ENCODE results near the gene GPR148.
A peak's percentile ranks its signal among the peaks of the same experiment; 100 is the strongest.
"Not testable (repeated sequence)": the region's sequence is repeated elsewhere in the genome, so short reads cannot be mapped to it uniquely, and the experiment has no call there.

Gene GPR148

GRCh38 chr2:130728549-130729316 is at the start of gene GPR148:
TSS of gene GPR148 (plus strand) at chr2:130729070. CDS start at chr2:130729152, 82 bp downstream.
- TF ChIP-seq CTCF (IDR thresholded peaks at IDR 0.05; ENCODE audit: low read depth, low read length, missing control alignments), result no peak
- no peaks in the 10 kb centered on the region for H3K36me3 ChIP-seq (replicated peaks)
- DNase-seq, result no peak
- no peak within 1 kb of the TSS for H3K27ac ChIP-seq
- H3K27me3 ChIP-seq (replicated peaks), result no peaks in the 10 kb centered on the region
- in situ Hi-C loops (cut with HindIII; ENCODE audit: low pct_ligation_motif_present, low sequenced_read_pairs), result no loop called here
- peak within 1 kb of the TSS; percentile 58 for H3K4me3 ChIP-seq (ENCODE audit: low read depth, low read length)

- H3K27me3 ChIP-seq (replicated peaks); H3K27ac ChIP-seq; in situ Hi-C loops (cut with HindIII; ENCODE audit: low pct_ligation_motif_present, low sequenced_read_pairs); H3K36me3 ChIP-seq (replicated peaks); H3K4me3 ChIP-seq (ENCODE audit: low read depth, low read length); DNase-seq: not testable (repeated sequence)
Observed at GRCh38 chr2:130692041-130692770, 36.7 kb upstream of the GPR148 start.

GRCh38 chr2:130693474-130693873 is 35.4 kb upstream of the GPR148 start:
- in situ Hi-C loops (cut with HindIII; ENCODE audit: low pct_ligation_motif_present, low sequenced_read_pairs); DNase-seq; H3K27me3 ChIP-seq (replicated peaks); H3K27ac ChIP-seq; H3K4me3 ChIP-seq (ENCODE audit: low read depth, low read length); H3K36me3 ChIP-seq (replicated peaks): not testable (repeated sequence)
- TF ChIP-seq CTCF (IDR thresholded peaks at IDR 0.05; ENCODE audit: low read depth, low read length, missing control alignments), result peak; percentile 30

- H3K36me3 ChIP-seq (replicated peaks); H3K27me3 ChIP-seq (replicated peaks); DNase-seq; in situ Hi-C loops (cut with HindIII; ENCODE audit: low pct_ligation_motif_present, low sequenced_read_pairs); H3K27ac ChIP-seq; H3K4me3 ChIP-seq (ENCODE audit: low read depth, low read length): not testable (repeated sequence)
Observed at GRCh38 chr2:130703250-130703649, 25.6 kb upstream of the GPR148 start.

GRCh38 chr2:130714795-130715194 is 14.1 kb upstream of the GPR148 start:
- in situ Hi-C loops (cut with HindIII; ENCODE audit: low pct_ligation_motif_present, low sequenced_read_pairs); DNase-seq; H3K4me3 ChIP-seq (ENCODE audit: low read depth, low read length); H3K27me3 ChIP-seq (replicated peaks); H3K27ac ChIP-seq; H3K36me3 ChIP-seq (replicated peaks): not testable (repeated sequence)

GRCh38 chr2:130720036-130720435 is 8.8 kb upstream of the GPR148 start:
- DNase-seq, result no peak
- no peak overlapping the region for H3K4me3 ChIP-seq (ENCODE audit: low read depth, low read length)
- H3K27me3 ChIP-seq (replicated peaks), result no peaks in the 10 kb centered on the region
- no peaks in the 10 kb centered on the region for H3K36me3 ChIP-seq (replicated peaks)
- TF ChIP-seq CTCF (IDR thresholded peaks at IDR 0.05; ENCODE audit: low read depth, low read length, missing control alignments), result no peak
- in situ Hi-C loops (cut with HindIII; ENCODE audit: low pct_ligation_motif_present, low sequenced_read_pairs), result no loop called here
- H3K27ac ChIP-seq, result no peak overlapping the region

GRCh38 chr2:130720528-130720927 is 8.3 kb upstream of the GPR148 start:
- DNase-seq, result no peak
- TF ChIP-seq CTCF (IDR thresholded peaks at IDR 0.05; ENCODE audit: low read depth, low read length, missing control alignments), result no peak
- no peak overlapping the region for H3K27ac ChIP-seq
- H3K36me3 ChIP-seq (replicated peaks), result no peaks in the 10 kb centered on the region
- in situ Hi-C loops (cut with HindIII; ENCODE audit: low pct_ligation_motif_present, low sequenced_read_pairs), result no loop called here
- H3K4me3 ChIP-seq (ENCODE audit: low read depth, low read length), result no peak overlapping the region
- H3K27me3 ChIP-seq (replicated peaks), result no peaks in the 10 kb centered on the region

Measured in brain microvascular endothelial cell (primary cell).